Panc1 (cell line): ENCODE data around the gene MMP8.

Experiments
- CTCF ChIP-seq: fragments of 450-650 bp; IDR thresholded peaks from 2 replicates; pipeline ENCODE4 v1.5.1; 2017; ENCODE audit warnings: mild to moderate bottlenecking
- REST ChIP-seq, 2 experiments: IDR thresholded peaks; 2 replicates each; pipeline ENCODE4 v1.6.1; 2011 to 2012; ENCODE audit warnings: low read depth in 2 of 2, control low read depth in 1 of 2, low read length in 1 of 2, mild to moderate bottlenecking in 1 of 2, moderate library complexity in 1 of 2; ENCODE audit not compliant: insufficient read depth in 1 of 2

- TF ChIP-seq REST (IDR thresholded peaks at IDR 0.05; ENCODE audit: insufficient read depth in 1 of 2, low read depth in 2 of 2, low read length in 1 of 2) (no peak), CTCF (no peak)
Observed at GRCh38 chr11:102762361-102762767, 37.6 kb upstream of the MMP8 start.
